AG04449 (cell line): ENCODE measurements around the gene SLF2.

ENCODE experiments used
- CTCF ChIA-PET: fragments of 350-600 bp; formaldehyde crosslinking; extraction: SDS; loops from one replicate; lab custom pipeline; 2021; ENCODE audit warnings: antibody characterized with exemption; lab: Yijun Ruan, JAX
- POLR2A ChIA-PET: fragments of 400-600, 350-600 bp; formaldehyde crosslinking; extraction: SDS; loops from one replicate; lab custom pipeline; 2020; ENCODE audit warnings: antibody characterized with exemption, inconsistent platforms; lab: Yijun Ruan, JAX
- DNase-seq: peaks from one replicate; pipeline ENCODE4 v3.0.0-alpha.2; 2010; ENCODE audit warnings: low read depth, low spot score
- H3K4me3 ChIP-seq: 2 replicates; pipeline ENCODE4 v1.5.1; 2011; ENCODE audit warnings: low read depth, mild to moderate bottlenecking, control low read depth, low read length
- TF ChIP-seq, protein P1 (sequence below): IDR thresholded peaks from one replicate; pipeline ENCODE4 v1.5.1; 2011; ENCODE audit warnings: mild to moderate bottlenecking, moderate library complexity, low read length, control low read depth, inconsistent platforms; ENCODE audit not compliant: insufficient read depth; ENCODE audit errors: missing control alignments

SLF2 gene

DNA sequence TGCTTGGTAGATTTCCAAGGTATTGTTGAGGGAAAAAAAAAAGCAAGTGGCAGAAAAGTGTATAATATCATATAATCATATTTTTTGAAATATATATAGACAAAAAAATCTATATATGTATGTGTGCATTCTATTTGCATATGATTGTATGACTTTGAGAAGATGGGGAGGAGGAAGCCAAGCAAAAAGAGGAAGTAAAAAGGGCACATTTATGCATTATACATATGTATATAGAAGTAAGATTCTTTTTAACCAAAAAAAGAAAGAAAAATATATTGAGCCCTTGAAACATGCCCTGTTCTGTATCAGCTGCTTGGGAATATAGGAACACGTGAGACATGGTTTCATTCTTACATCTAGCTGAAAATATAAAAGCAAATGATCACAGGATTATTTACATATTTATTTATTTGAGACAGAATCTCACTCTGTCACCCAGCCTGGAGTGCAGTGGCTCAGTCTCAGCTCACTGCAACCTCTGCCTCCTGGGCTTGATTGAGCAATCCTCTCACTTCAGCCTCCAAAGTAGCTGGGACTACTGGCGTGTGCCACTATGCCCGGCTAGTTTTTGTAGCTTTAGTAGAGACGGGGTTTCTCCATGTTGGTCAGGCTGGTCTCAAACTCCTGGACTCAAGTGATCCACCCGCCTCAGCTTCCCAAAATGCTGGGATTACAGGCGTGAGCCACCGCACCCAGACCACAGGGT lies 18.0 kb upstream of the SLF2 start:
- POLR2A ChIA-PET: no interaction called here
- no peak for DNase-seq
- TF ChIP-seq, protein P1, sequence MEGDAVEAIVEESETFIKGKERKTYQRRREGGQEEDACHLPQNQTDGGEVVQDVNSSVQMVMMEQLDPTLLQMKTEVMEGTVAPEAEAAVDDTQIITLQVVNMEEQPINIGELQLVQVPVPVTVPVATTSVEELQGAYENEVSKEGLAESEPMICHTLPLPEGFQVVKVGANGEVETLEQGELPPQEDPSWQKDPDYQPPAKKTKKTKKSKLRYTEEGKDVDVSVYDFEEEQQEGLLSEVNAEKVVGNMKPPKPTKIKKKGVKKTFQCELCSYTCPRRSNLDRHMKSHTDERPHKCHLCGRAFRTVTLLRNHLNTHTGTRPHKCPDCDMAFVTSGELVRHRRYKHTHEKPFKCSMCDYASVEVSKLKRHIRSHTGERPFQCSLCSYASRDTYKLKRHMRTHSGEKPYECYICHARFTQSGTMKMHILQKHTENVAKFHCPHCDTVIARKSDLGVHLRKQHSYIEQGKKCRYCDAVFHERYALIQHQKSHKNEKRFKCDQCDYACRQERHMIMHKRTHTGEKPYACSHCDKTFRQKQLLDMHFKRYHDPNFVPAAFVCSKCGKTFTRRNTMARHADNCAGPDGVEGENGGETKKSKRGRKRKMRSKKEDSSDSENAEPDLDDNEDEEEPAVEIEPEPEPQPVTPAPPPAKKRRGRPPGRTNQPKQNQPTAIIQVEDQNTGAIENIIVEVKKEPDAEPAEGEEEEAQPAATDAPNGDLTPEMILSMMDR: no peak
- H3K4me3 ChIP-seq: no peak overlapping the region
- CTCF ChIA-PET: interaction anchor here (0.6 to 0.7 kb wide), 2 partner anchors 16 to 18 kb away, joined by 3 read pairs; no protein-coding TSS in a partner anchor

DNA sequence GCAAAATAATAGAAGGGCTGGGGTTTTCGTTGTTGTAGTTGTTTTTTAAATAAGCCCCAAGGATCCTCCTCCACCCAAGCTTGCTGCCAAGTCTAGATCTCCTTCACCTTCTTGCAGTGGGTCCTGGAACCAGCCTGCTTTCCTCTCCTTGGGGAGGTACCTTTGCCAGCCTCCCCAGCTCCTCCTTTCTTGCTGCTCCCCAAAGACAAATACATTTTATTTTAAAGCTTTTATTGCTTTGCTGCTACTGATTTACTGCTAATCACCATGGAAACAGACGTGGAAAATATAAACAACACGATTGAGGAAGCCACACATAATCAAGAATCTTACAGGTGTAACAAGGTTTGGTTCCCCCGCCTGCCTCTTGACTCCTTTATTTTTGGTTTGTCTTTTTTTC lies 17.4 kb upstream of the SLF2 start:
- no peak for DNase-seq
- POLR2A ChIA-PET: no interaction called here
- CTCF ChIA-PET: interaction anchor here (2.1 kb wide), 1 partner anchor 17 kb away, joined by 6 read pairs; no protein-coding TSS in a partner anchor
- no peak overlapping the region for H3K4me3 ChIP-seq
- TF ChIP-seq, protein P1: no peak

DNA sequence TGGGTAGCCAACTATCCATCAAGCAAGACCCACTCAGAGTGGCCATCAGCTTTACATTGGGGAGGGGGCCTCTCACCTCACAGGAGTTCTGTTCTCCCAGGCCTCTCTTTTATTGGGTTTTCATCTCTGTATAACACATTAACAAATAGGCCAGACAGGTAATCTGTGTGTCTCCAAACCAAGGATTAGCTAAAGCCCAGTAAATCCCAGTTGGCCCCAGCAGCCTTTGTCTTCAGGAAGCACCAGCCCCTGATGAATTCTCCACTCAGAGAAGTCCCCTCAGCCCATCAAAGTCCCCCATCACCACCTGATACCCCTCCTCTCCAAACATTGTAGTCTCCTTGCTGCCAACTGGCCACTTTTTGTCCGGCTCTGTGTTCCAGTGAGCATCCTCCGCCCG lies 16.9 kb upstream of the SLF2 start:
- no peak for DNase-seq
- POLR2A ChIA-PET: no interaction called here
- CTCF ChIA-PET: interaction anchor here (2.1 kb wide), 1 partner anchor 18 kb away, joined by 6 read pairs; no protein-coding TSS in a partner anchor
- TF ChIP-seq, protein P1: no peak
- no peak overlapping the region for H3K4me3 ChIP-seq

DNA sequence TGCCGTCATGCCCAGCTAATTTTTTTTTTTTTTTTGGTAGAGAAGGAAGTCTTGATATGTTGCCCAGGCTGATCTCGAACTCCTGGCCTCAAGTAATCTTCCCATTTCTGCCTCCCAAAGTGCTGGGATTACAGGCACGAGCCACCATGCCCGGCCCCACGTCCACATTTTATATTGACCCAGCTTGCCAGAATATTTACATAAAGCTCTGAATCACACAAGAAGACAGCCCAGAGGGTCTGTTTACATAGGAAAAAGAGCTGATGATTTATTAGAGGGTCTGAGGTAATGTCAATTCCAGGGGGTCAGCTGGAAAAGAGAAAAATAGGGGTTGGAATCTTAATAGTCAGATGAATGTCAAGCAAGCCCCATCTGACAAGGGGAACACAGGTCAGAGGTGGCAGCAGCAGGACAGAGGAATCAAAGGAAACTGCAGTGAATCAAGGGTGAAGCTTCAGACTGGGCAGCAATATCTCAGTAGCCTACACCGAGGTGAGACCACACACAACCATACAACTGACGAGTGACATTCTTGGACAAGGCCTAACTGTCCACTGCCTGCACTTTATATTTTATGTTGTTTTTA lies 15.8 kb upstream of the SLF2 start:
- ChIA-PET CTCF (interaction anchor here (0.9 to 2.1 kb wide), 2 partner anchors 13 to 19 kb away, joined by 4 to 6 read pairs; no protein-coding TSS in a partner anchor), POLR2A (no interaction called here)
- H3K4me3 ChIP-seq: no peak overlapping the region
- TF ChIP-seq, protein P1: no peak
- no peak for DNase-seq

DNA sequence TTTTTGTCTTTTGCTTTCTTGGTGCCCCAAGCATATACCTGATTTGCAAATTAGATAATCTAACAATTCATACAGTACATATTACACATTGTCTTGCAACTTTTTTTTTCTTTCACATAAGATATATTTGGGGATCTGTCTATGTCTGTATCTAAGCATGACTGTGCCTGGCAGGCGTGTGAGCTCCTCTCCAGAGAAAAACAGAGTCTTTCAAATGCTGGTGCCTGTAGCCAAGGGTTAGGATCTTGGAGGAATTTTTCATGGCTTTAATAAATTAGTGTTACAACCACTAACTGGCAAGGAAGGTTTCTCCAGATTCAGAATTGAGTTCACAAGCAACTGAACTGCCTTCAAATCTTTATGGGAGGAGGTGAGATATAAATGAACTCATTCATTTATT lies 14.8 kb upstream of the SLF2 start:
- no peak overlapping the region for H3K4me3 ChIP-seq
- ChIA-PET POLR2A (no interaction called here), CTCF (no interaction called here)
- TF ChIP-seq, protein P1: no peak
- DNase-seq: no peak

DNA sequence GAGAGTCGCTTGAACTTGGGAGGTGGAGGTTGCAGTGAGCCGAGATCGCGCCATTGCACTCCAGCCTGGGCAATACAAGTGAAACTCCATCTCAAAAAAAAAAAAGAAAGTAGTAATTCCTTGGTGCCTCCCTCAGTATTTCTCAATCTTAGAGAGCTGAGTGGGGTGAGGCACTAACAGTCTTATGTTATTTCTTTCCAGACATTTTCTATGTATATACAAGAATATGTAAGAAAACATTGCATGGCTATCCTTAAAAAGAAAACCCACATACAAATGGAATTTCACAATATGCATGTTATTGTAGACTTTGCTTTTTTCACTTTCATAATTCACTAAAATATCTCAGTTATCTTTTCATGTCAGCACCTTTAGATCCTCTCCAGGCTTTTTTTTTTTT lies 13.6 kb upstream of the SLF2 start:
- no peak for DNase-seq
- TF ChIP-seq, protein P1: no peak
- POLR2A ChIA-PET: no interaction called here
- no peak overlapping the region for H3K4me3 ChIP-seq
- CTCF ChIA-PET: interaction anchor here (1.8 kb wide), 1 partner anchor 380 kb away, joined by 6 read pairs; no protein-coding TSS in a partner anchor
